GM12878 (cell line): ENCODE measurements around the gene TCIRG1.

Source experiments
- ASH2L ChIP-seq: fragments of 300-600, 200-600 bp; sonication (generic); IDR thresholded peaks from 2 replicates; pipeline ENCODE4 v1.6.1; 2017; ENCODE audit warnings: low read depth, mild to moderate bottlenecking, borderline replicate concordance
- USF2 ChIP-seq: IDR thresholded peaks from 2 replicates; pipeline ENCODE4 v1.6.1; 2011; ENCODE audit warnings: low read depth, low read length, improper control_type of control experiment, borderline replicate concordance

- TF ChIP-seq ASH2L (no peak), USF2 (no peak)
These were observed 40.4 kb upstream of the TCIRG1 start for GRCh38 chr11:67998150-67999045.
